Peyer's patch (tissue), 4 donors: ENCODE measurements around the gene STPG1. TPM values are rescaled to one million over a fixed set of nuclear protein-coding genes. Genes with fewer than 3 reads are reported as not detected.

Source experiments
- DNase-seq, 3 donors: peaks; one replicate each; pipeline ENCODE4 v3.0.0-alpha.2; 2017 to 2019
- H3K27ac ChIP-seq, 4 donors: fragments of 200-600 bp; sonication (generic); one replicate each; pipeline ENCODE4 v1.5.1; 2016 to 2019
- H3K27me3 ChIP-seq, 2 donors: fragments of 200-600 bp; sonication (generic); one replicate each; pipeline ENCODE4 v1.5.1; 2019
- H3K36me3 ChIP-seq, 3 donors: fragments of 200-600 bp; sonication (generic); one replicate each; pipeline ENCODE4 v1.5.1; 2016 to 2019
- H3K4me1 ChIP-seq, 4 donors: fragments of 200-600 bp; sonication (generic); one replicate each; pipeline ENCODE4 v1.5.1; 2016 to 2019
- H3K4me3 ChIP-seq, 4 donors: fragments of 200-600 bp; sonication (generic); 1 replicate in 3 of 4; 2 replicates in 1 of 4; pipeline ENCODE4 v1.5.1; 2016 to 2019; ENCODE audit warnings: mild to moderate bottlenecking in 1 of 4
- H3K9me3 ChIP-seq, 4 donors: fragments of 200-600 bp; sonication (generic); one replicate each; pipeline ENCODE4 v1.5.1; 2016 to 2019; ENCODE audit warnings: mild to moderate bottlenecking in 1 of 4
- CTCF ChIP-seq, 6 experiments: fragments of 450-650 bp in 4 of 6; fragments of 200-600 bp in 2 of 6; sonication (generic) in 1 of 6; IDR thresholded peaks; one replicate each; pipeline ENCODE4 v1.5.1; 2017 to 2019; ENCODE audit warnings: antibody characterized with exemption in 6 of 6, mild to moderate bottlenecking in 3 of 6, moderate library complexity in 1 of 6
- POLR2A ChIP-seq, 2 donors: fragments of 450-650 bp; IDR thresholded peaks; one replicate each; pipeline ENCODE4 v1.5.1; 2017; ENCODE audit warnings: antibody characterized with exemption in 2 of 2, mild to moderate bottlenecking in 2 of 2, moderate library complexity in 2 of 2
- total RNA-seq, 4 donors: library from RNA; depleted of rRNA; stranded (reverse); fragments of >200 nt; gene quantifications; one replicate each; pipeline ENCODE4 v1.1.0, GENCODE V29; 2016

The STPG1 gene
- total RNA-seq, 4 donors from 2014 or later: 3.3 to 16.5 (median 15.1) TPM

GRCh38 chr1:24437631-24438396 is 24.2 kb upstream of the STPG1 start:
- peaks cover 0 to 6% (median 0%) of the 10 kb centered on the region in 4 donors for H3K4me1 ChIP-seq
- H3K27ac ChIP-seq: peak overlapping the region in 2 of 4 donors; percentile 10 to 31
- H3K9me3 ChIP-seq: no peaks in the 10 kb centered on the region
- TF ChIP-seq POLR2A (IDR thresholded peaks at IDR 0.05): no peak
- no peak for DNase-seq
- no peaks in the 10 kb centered on the region for H3K27me3 ChIP-seq
- no peak overlapping the region for H3K4me3 ChIP-seq
- H3K36me3 ChIP-seq: peaks cover 0 to 31% (median 0%) of the 10 kb centered on the region in 3 donors

- Histone ChIP-seq H3K27ac (no peak overlapping the region), H3K9me3 (no peaks in the 10 kb centered on the region)
Observed at GRCh38 chr1:24435782-24436365, 22.3 kb upstream of the STPG1 start.

GRCh38 chr1:24427545-24427862 is 13.9 kb upstream of the STPG1 start:
- no peak overlapping the region for H3K4me3 ChIP-seq
- H3K27me3 ChIP-seq: no peaks in the 10 kb centered on the region
- peaks cover 0 to 9% (median 0%) of the 10 kb centered on the region in 3 donors for H3K36me3 ChIP-seq

More at GRCh38 chr1:24435782-24436365, 22.3 kb upstream of the STPG1 start:
- H3K4me1 ChIP-seq: no peaks in the 10 kb centered on the region
- TF ChIP-seq CTCF (IDR thresholded peaks at IDR 0.05): no peak
- no peak for TF ChIP-seq POLR2A (IDR thresholded peaks at IDR 0.05)
- no peak for DNase-seq
- H3K27me3 ChIP-seq: no peaks in the 10 kb centered on the region
- H3K36me3 ChIP-seq: peaks cover 0 to 18% (median 0%) of the 10 kb centered on the region in 3 donors
- H3K4me3 ChIP-seq: no peak overlapping the region

GRCh38 chr1:24426744-24427544 is 13.4 kb upstream of the STPG1 start:
- TF ChIP-seq CTCF (IDR thresholded peaks at IDR 0.05) (no peak), POLR2A (IDR thresholded peaks at IDR 0.05) (no peak)
- Histone ChIP-seq H3K27ac (peak overlapping the region in 1 of 4 donors; percentile 27), H3K9me3 (no peaks in the 10 kb centered on the region), H3K27me3 (no peaks in the 10 kb centered on the region), H3K36me3 (peaks cover 0 to 8% (median 0%) of the 10 kb centered on the region in 3 donors), H3K4me1 (peaks cover 0 to 23% (median 0%) of the 10 kb centered on the region in 4 donors), H3K4me3 (no peak overlapping the region)
- no peak for DNase-seq

More at GRCh38 chr1:24427545-24427862, 13.9 kb upstream of the STPG1 start:
- no peaks in the 10 kb centered on the region for H3K9me3 ChIP-seq
- H3K27ac ChIP-seq: no peak overlapping the region
- TF ChIP-seq CTCF (IDR thresholded peaks at IDR 0.05) (no peak), POLR2A (IDR thresholded peaks at IDR 0.05) (no peak)
- peaks cover 0 to 23% (median 0%) of the 10 kb centered on the region in 4 donors for H3K4me1 ChIP-seq
- DNase-seq: no peak

- H3K4me3 ChIP-seq: no peak overlapping the region
- TF ChIP-seq POLR2A (IDR thresholded peaks at IDR 0.05) (no peak), CTCF (IDR thresholded peaks at IDR 0.05) (no peak)
- H3K27ac ChIP-seq: peak overlapping the region in 1 of 4 donors; percentile 60
Observed at GRCh38 chr1:24425922-24426321, 12.3 kb upstream of the STPG1 start.

More at GRCh38 chr1:24425922-24426321, 12.3 kb upstream of the STPG1 start:
- Histone ChIP-seq H3K27me3 (no peaks in the 10 kb centered on the region), H3K4me1 (peaks cover 0 to 23% (median 0%) of the 10 kb centered on the region in 4 donors), H3K36me3 (peaks cover 0 to 18% (median 0%) of the 10 kb centered on the region in 3 donors), H3K9me3 (no peaks in the 10 kb centered on the region)
- no peak for DNase-seq
